Measurements from ENCODE around the gene PRR16.
A peak's percentile ranks its signal among the peaks of the same experiment; 100 is the strongest.

The PRR16 gene

DNA sequence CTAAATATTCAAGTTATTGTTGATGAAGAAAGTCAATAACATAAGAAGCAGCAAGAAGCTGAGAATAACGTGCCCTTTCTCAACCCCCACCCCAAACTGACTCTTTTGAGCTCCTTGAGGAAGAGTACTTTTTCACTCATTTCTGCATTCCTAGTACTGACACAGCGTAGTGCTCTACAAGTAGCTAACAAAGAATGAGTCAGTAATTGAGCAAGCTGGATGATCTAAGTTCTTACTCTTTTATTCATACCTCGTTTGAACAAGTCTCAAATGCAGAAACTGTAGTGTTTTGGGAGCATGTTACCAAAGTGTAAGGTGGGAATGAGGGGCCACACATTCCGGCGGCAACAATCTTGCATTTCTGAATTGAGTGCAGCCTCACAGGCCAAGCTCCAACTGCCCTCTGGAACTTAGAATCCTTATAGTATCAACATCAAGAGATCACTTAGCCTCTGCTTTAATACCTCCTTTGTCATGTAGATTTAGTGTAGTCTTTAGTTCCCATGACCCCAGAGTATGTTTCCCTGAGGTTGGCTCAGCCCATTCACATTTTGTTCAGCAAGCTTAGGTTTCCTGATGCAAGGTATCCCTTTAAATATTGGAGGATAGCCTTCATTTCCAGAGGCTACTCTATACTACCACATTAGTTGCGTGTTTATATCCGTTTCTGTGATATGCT is 152.0 kb downstream of the PRR16 start:
- peak; percentile 71 for DNase-seq (ENCODE audit: low read depth)
- no peak overlapping the region for H3K4me3 ChIP-seq (ENCODE audit: low read depth, low read length)

DNA sequence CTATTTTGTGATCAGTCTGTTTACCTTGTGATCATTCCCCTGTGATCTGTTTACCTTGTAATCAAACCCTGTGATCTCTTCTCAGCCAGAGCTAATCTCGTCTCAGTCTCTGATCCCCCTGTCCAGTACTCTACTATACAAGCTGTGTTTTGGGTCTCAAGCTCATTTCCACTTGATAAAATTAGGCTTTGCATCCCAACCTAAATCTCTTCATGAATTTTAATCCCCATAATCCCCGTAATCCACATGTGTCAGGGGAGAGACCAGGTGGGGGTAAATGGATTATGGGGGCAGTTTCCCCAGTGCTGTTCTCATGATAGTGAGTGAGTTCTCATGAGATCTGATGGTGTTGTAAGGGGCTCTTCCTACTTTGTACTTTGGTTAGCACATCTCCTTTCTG is 157.2 kb downstream of the PRR16 start:
- no peak for DNase-seq (ENCODE audit: low read depth)
- no peak overlapping the region for H3K4me3 ChIP-seq (ENCODE audit: low read depth, low read length)

GRCh38 chr5:120624021-120624563 is 160.0 kb downstream of the PRR16 start:
- H3K4me3 ChIP-seq (ENCODE audit: low read depth, low read length) = peak overlapping the region; percentile 6
- DNase-seq (ENCODE audit: low read depth) = no peak

- DNase-seq (ENCODE audit: low read depth) = no peak
Observed at GRCh38 chr5:120628156-120628555, 164.1 kb downstream of the PRR16 start.

GRCh38 chr5:120630550-120630949 is 166.4 kb downstream of the PRR16 start:
- DNase-seq (ENCODE audit: low read depth) = no peak

More at GRCh38 chr5:120628156-120628555, 164.1 kb downstream of the PRR16 start:
- no peak overlapping the region for H3K4me3 ChIP-seq (ENCODE audit: low read depth, low read length)

GRCh38 chr5:120631611-120632010 is 167.5 kb downstream of the PRR16 start:
- H3K4me3 ChIP-seq (ENCODE audit: low read depth, low read length) = no peak overlapping the region
- DNase-seq (ENCODE audit: low read depth) = no peak

More at GRCh38 chr5:120630550-120630949, 166.4 kb downstream of the PRR16 start:
- H3K4me3 ChIP-seq (ENCODE audit: low read depth, low read length) = no peak overlapping the region

DNA sequence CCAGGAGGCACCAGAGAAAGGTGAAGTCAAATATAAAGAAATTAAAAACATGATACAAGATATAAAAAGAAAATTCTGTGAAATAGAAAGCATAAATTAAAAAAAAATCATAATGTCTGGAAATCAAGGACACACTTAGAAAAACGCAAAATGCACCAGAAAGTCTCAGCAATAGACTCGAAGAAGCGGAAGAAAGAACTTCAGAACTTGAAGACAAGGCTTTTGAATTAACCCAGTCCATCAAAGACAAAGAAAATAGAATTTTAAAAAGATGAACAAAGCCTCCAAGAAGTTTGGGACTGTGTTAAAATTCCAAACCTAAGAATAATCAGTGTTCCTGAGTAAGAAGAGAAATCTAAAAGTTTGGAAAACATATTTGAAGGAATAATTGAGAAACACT is 168.3 kb downstream of the PRR16 start:
- no peak for DNase-seq (ENCODE audit: low read depth)
- H3K4me3 ChIP-seq (ENCODE audit: low read depth, low read length) = no peak overlapping the region

DNA sequence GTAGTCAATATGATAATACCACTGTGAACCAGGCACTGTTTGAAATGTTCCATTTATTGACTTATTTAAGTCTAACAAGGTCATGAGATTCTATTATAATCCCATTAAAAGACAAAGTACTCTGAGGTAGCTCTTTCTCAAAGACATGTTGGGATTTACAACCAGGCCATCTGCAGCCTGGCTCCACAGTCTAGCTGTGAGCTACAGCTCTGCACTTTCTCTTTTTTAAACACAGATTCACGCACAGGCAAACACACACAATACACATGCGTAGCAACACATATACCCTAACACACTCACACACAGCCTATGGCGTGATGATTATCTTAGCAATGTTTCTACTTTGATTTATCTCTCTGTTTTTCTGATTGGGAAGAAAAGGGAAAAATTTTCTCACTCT is 174.3 kb downstream of the PRR16 start:
- H3K4me3 ChIP-seq (ENCODE audit: low read depth, low read length) = no peak overlapping the region
- no peak for DNase-seq (ENCODE audit: low read depth)

DNA sequence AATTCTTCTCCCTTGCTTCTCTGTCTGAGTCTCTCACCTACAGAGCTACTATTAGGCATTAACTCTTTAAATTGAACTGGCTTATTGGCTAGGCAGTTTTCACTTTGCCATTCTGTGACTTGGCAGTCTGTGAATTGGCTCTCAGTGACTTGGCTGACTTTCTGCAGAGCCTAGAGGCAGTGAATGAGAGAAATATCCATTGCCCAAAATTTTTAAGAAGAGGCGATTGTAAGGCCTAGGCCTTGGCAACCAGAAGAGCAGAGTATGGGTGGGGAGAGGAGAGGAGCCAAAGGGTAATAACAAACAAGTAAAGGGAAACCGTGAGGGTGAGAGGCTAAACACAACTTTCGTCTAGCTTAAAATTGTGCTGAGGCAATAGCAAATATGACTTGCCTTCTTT is 176.7 kb downstream of the PRR16 start:
- DNase-seq (ENCODE audit: low read depth) = no peak
- H3K4me3 ChIP-seq (ENCODE audit: low read depth, low read length) = no peak overlapping the region

GRCh38 chr5:120644516-120644915 is 180.4 kb downstream of the PRR16 start:
- DNase-seq (ENCODE audit: low read depth) = no peak
- no peak overlapping the region for H3K4me3 ChIP-seq (ENCODE audit: low read depth, low read length)

DNA sequence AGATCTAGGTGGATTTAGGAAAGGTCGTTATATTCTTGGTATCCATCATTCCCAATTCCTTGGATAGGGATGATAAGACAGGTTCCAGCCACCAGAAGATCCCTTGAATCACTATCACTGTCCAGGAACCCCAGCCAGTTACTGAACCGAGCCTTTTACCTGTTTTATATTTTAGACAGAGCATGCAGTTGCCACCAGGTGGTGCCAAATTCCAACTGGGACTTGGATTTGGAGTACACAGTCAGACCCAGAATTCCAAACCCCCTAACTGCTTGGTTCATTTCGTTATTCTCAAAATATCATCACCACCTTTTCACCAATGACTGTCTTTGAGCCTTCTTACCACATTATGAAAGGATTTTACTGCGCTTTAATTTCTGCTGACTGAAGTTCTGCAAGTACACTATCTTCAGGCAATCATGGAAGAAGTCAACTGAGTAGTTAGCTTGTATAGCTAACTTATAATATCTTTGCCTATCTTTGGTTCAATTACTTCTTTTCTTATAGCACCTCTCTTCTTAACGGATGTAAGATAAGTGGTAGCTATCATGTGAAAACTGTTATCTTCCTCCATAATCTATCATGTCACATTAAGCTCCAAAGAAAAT is 191.8 kb downstream of the PRR16 start:
- H3K4me3 ChIP-seq (ENCODE audit: low read depth, low read length) = no peak overlapping the region
- DNase-seq (ENCODE audit: low read depth) = no peak

- DNase-seq (ENCODE audit: low read depth) = no peak
- H3K4me3 ChIP-seq (ENCODE audit: low read depth, low read length) = no peak overlapping the region
Observed at GRCh38 chr5:120657104-120657503, 193.0 kb downstream of the PRR16 start.

DNA sequence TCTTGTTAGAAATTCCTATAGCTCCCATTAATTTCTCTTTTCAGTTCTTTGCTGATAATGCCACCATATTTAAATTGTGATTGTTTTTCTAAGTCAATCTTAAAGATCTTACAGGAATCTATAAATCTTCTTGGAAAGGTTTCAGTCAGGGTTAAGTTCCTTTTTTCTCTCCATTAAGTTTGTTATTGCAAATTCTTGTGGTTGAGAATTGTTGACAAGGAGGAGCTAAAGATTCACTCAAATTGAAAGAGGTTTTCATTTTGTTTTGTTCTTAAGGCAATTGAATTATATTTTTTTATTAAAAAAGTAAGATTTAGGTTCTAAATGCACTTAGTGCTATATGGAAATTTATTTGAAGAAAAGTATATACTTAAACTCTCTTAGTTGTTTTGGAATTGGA is 213.4 kb downstream of the PRR16 start:
- no peak overlapping the region for H3K4me3 ChIP-seq (ENCODE audit: low read depth, low read length)
- no peak for DNase-seq (ENCODE audit: low read depth)

- no peak overlapping the region for H3K4me3 ChIP-seq (ENCODE audit: low read depth, low read length)
- peak; percentile 42 for DNase-seq (ENCODE audit: low read depth)
Observed at GRCh38 chr5:120678279-120678678, 214.2 kb downstream of the PRR16 start.

DNA sequence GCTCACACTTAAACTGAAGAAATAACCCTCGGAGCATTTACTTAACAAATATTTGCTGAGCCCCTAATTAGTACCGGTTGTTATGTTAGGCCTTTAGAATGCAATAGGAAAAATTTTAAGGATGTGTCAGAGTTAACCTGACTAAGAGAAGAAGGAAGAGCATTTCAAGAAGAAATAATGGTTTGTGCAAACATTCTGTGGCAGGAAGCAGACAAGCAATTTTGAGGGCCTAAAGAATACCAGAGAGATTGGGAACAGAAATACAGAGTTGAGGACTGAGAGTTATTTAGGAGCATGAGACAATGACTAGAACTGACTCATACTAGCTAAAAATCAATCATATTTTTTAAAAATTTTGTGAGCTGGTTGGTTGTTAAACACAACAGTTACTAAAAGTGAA is 218.8 kb downstream of the PRR16 start:
- H3K4me3 ChIP-seq (ENCODE audit: low read depth, low read length) = no peak overlapping the region
- DNase-seq (ENCODE audit: low read depth) = no peak

DNA sequence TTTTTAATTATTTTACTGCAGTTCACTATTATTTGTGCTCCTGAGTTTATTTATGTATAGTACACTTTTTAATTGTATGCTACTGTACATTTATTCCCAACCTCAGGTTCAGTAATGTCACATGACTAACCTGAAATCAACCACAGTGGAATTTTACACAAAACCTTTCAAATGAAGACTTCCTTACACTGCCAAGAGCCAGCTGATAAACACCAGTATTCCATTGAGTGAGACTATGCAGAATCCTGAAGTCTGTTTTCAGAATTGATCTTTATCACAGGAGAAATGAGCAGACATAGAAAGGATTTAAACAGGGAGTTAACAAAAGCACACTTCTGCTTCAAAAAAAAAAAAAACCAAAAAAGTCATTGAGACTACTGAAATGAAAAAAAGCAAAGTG is 219.5 kb downstream of the PRR16 start:
- no peak for DNase-seq (ENCODE audit: low read depth)
- no peak overlapping the region for H3K4me3 ChIP-seq (ENCODE audit: low read depth, low read length)

- no peak overlapping the region for H3K4me3 ChIP-seq (ENCODE audit: low read depth, low read length)
- no peak for DNase-seq (ENCODE audit: low read depth)
Observed at GRCh38 chr5:120684213-120684612, 220.1 kb downstream of the PRR16 start.

DNA sequence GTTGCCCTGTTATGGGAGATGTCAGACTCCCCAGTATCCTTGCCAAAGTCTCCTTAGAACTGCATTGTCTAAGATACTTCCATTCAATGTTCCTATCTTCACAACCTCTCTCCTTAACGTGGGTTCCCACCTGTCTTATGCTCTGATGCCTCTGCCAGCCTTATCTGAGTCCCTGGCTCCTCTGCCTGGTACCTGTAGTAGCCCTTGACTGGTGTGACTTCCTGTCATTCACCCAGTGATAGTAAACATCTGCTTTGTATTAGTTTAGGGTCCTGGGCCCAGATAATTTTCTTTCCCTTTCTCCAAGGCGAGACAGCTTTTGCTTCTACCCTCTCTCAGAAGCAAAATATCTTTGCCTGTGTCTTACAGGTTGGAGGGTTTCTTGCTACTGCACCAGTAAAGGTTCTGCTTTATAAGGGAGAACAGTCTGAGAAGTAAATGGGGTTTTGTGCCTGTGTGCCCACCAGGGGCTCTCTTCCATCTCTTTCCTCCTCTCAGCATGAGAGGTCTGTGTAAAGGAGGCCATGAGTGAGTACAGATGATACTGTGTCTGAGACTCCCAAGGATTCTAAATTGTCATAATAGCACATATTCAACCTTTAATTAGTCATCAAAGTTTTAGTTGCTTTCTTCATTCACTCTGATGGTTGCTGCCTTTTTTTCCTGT is 220.8 kb downstream of the PRR16 start:
- no peak overlapping the region for H3K4me3 ChIP-seq (ENCODE audit: low read depth, low read length)
- no peak for DNase-seq (ENCODE audit: low read depth)

GRCh38 chr5:120690621-120691407 is 226.7 kb downstream of the PRR16 start:
- DNase-seq (ENCODE audit: low read depth) = no peak
- H3K4me3 ChIP-seq (ENCODE audit: low read depth, low read length) = no peak overlapping the region

DNA sequence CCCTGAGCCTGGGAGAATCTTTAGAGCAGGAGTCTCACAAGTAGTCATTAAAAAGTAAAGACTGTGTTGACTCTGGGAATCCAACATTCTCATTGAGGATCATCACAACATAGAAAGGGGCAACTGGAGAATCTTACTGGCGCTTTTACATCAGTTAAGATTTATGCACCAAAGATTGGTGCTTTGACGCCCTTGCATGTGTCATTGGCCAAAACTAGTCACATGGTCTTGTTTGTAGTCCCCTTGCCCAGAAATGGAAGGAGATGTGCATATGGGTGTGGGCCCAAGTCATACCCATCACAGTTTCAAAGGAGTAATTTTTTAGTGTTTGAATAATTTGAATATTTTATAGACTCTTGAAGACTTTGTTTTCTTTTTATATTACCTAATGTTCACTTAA is 228.2 kb downstream of the PRR16 start:
- DNase-seq (ENCODE audit: low read depth) = no peak

More for the DNA sequence above, 228.2 kb downstream of the PRR16 start:
- H3K4me3 ChIP-seq (ENCODE audit: low read depth, low read length) = no peak overlapping the region

Measured in skeletal muscle cell (primary cell).